Testis (tissue), 3 donors: ENCODE measurements around the gene EDA. TPM values are rescaled to one million over a fixed set of nuclear protein-coding genes. Genes with fewer than 3 reads are reported as not detected.

Source experiments
- DNase-seq: peaks from one replicate; pipeline ENCODE4 v3.0.0-alpha.2; 2019
- H3K27ac ChIP-seq, 2 donors: fragments of 200-600 bp; sonication (generic); one replicate each; pipeline ENCODE4 v1.5.1; 2019
- H3K27me3 ChIP-seq: fragments of 200-600 bp; sonication (generic); one replicate; pipeline ENCODE4 v1.5.1; 2019
- H3K36me3 ChIP-seq: fragments of 200-600 bp; sonication (generic); one replicate; pipeline ENCODE4 v1.5.1; 2017; ENCODE audit warnings: low read depth; ENCODE audit errors: missing control alignments
- H3K4me1 ChIP-seq: fragments of 200-600 bp; sonication (generic); one replicate; pipeline ENCODE4 v1.5.1; 2019
- H3K4me3 ChIP-seq, 2 donors: fragments of 200-600 bp; sonication (generic); one replicate each; pipeline ENCODE4 v1.5.1; 2017 to 2019
- H3K9me3 ChIP-seq: fragments of 200-600 bp; sonication (generic); one replicate; pipeline ENCODE4 v1.5.1; 2017
- POLR2A ChIP-seq: fragments of 450-650 bp; IDR thresholded peaks from one replicate; pipeline ENCODE4 v1.6.1; 2017; ENCODE audit warnings: antibody characterized with exemption, mild to moderate bottlenecking, moderate library complexity
- WGBS, 2 donors: methylation state at CpG; one replicate each; pipeline ENCODE4 v1.1.5; 2018; 5-methylcytosine and 5-hydroxymethylcytosine counted together
- intact Hi-C: fragments of 100-400 bp; cut with DNase I; formaldehyde crosslinking; loops from one replicate; pipeline ENCODE4 v1.15.1; 2023; ENCODE audit warnings: low total_unique reads
- polyA plus RNA-seq: library from polyadenylated mRNA; stranded (reverse); fragments of 350-450 nt; fragmentation: Illumina TruSeq; extraction: RNeasy Lipid Tissue Mini Kit (QIAGEN cat#74804); gene quantifications from one replicate; pipeline ENCODE4 v1.2.3, GENCODE V29; 2014; ENCODE audit warnings: low read depth, low replicate concordance; ENCODE audit not compliant: insufficient read depth
- total RNA-seq, 2 donors: library from RNA; depleted of rRNA; stranded (reverse); fragments of >200 nt; gene quantifications; one replicate each; pipeline ENCODE4 v1.2.3, GENCODE V29; 2016
- TF ChIP-seq, protein P1 (sequence below), 3 experiments: fragments of 450-650 bp in 2 of 3; fragments of 200-600 bp in 1 of 3; sonication (generic) in 1 of 3; IDR thresholded peaks; one replicate each; pipeline ENCODE4 v1.5.1; 2016 to 2019; ENCODE audit warnings: antibody characterized with exemption in 3 of 3, mild to moderate bottlenecking in 2 of 3, moderate library complexity in 1 of 3

Gene EDA
- total and polyA plus RNA-seq, 3 donors from 2014 or later = 3.0 to 4.6 (median 4.3) TPM

DNA sequence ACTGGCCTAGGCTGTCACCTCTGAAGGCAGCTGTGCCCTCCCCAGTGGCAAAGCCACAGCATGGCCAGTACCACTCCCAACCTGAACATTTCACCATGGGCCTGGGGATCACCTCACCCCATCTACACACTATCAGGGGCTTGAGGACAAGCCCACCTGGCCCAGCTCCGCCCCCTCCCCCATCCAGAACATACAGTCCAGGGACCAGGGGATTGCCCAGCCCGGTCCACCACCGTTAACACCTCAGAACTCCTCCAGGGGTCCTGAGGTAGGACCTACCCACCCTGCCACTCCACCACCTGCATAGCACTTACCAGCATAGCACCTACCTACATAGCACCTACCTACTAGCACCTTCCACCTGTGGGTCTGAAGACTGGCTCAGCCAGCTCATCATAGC is 179.8 kb downstream of the EDA start:
- H3K4me3 ChIP-seq = no peak overlapping the region
- DNase-seq = no peak
- 100% methylated on average over 3 of the region's 3 CpGs; no CpG with 5 or more reads in 1 of the 2 donors for WGBS, 2 donors
- H3K27me3 ChIP-seq = no peaks in the 10 kb centered on the region
- H3K9me3 ChIP-seq = no peaks in the 10 kb centered on the region
- intact Hi-C loops = loop anchor here (10.0 kb wide), 1 partner anchor 99 kb away; no protein-coding TSS in a partner anchor
- H3K4me1 ChIP-seq = no peaks in the 10 kb centered on the region
- no peaks in the 10 kb centered on the region for H3K36me3 ChIP-seq
- no peak overlapping the region for H3K27ac ChIP-seq
- no peak for TF ChIP-seq POLR2A
- TF ChIP-seq, protein P1, sequence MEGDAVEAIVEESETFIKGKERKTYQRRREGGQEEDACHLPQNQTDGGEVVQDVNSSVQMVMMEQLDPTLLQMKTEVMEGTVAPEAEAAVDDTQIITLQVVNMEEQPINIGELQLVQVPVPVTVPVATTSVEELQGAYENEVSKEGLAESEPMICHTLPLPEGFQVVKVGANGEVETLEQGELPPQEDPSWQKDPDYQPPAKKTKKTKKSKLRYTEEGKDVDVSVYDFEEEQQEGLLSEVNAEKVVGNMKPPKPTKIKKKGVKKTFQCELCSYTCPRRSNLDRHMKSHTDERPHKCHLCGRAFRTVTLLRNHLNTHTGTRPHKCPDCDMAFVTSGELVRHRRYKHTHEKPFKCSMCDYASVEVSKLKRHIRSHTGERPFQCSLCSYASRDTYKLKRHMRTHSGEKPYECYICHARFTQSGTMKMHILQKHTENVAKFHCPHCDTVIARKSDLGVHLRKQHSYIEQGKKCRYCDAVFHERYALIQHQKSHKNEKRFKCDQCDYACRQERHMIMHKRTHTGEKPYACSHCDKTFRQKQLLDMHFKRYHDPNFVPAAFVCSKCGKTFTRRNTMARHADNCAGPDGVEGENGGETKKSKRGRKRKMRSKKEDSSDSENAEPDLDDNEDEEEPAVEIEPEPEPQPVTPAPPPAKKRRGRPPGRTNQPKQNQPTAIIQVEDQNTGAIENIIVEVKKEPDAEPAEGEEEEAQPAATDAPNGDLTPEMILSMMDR (IDR thresholded peaks at IDR 0.05) = no peak

DNA sequence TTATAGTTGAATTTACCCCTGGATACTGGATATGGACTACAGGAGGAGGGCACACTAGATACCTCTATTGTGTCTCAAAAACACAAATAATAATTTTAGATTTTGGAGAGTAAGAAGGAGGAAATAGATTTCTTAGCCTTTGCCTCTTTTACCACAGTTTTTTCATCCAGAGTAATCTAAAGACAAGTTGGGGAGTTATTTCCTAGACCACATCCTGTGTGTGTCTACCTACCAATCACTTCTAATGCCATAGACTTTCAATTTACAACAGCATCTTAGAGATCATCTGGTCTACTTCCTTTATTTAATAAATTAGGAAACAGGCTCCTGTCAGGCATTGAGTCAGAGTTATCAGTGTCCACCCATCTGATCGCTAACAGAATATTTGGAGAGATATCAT is 191.5 kb downstream of the EDA start:
- Histone ChIP-seq H3K4me3 (no peak overlapping the region), H3K4me1 (no peaks in the 10 kb centered on the region), H3K27me3 (no peaks in the 10 kb centered on the region), H3K27ac (no peak overlapping the region), H3K9me3 (no peaks in the 10 kb centered on the region), H3K36me3 (no peaks in the 10 kb centered on the region)
- TF ChIP-seq POLR2A = no peak
- TF ChIP-seq, protein P1 (IDR thresholded peaks at IDR 0.05) = no peak
- no peak for DNase-seq
- intact Hi-C loops = no loop called here
- WGBS, 2 donors = 69 to 71% methylated on average over 1 of the region's 1 CpG

DNA sequence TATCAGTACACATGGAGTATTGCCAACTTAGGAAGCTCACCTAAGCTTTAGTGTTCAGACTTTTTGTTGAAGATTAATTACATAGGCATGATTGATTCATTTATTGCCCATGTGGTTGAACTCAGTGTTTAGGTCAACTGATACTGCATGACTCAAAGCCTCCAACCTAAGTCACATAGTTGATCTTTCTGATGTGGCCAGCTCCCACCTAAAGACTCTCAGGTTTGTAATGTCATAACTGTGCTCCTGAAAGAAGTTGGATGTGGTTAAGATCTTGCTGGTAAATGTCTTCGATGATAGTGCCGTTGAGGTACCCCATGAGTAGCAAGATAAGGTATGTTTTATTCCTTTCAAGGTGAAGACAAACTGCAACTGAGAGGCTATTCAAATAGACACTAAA is 192.5 kb downstream of the EDA start:
- Histone ChIP-seq H3K4me3 (no peak overlapping the region), H3K27ac (no peak overlapping the region), H3K27me3 (no peaks in the 10 kb centered on the region), H3K9me3 (no peaks in the 10 kb centered on the region), H3K36me3 (no peaks in the 10 kb centered on the region), H3K4me1 (no peaks in the 10 kb centered on the region)
- DNase-seq = no peak
- 92 to 100% methylated on average over 2 of the region's 2 CpGs for WGBS, 2 donors
- no peak for TF ChIP-seq POLR2A
- TF ChIP-seq, protein P1 (IDR thresholded peaks at IDR 0.05) = no peak
- intact Hi-C loops = no loop called here

DNA sequence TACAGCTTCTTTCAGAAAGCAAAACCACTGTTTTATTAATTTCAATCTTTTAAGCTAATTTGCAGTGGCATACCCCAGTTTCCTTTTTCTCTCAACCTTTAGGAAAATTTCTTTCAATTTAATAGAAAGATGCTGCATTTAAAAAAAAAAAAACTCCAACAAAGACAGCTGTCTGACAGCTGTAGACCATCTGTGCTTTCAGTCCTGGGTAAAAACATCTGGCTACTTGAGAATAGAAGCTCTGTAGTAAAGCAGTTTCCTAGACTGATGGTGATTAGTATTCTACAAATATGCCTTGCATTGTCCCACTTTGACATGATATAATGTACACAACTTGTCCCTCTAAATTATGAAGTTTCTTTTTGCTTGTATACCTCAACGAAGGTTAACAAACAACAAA is 197.8 kb downstream of the EDA start:
- intact Hi-C loops = no loop called here
- Histone ChIP-seq H3K4me1 (no peaks in the 10 kb centered on the region), H3K4me3 (no peak overlapping the region), H3K27me3 (no peaks in the 10 kb centered on the region), H3K9me3 (no peaks in the 10 kb centered on the region), H3K27ac (no peak overlapping the region), H3K36me3 (no peaks in the 10 kb centered on the region)
- TF ChIP-seq, protein P1 (IDR thresholded peaks at IDR 0.05) = no peak
- no peak for TF ChIP-seq POLR2A
- 38 to 67% methylated on average over 1 of the region's 1 CpG for WGBS, 2 donors
- DNase-seq = no peak

DNA sequence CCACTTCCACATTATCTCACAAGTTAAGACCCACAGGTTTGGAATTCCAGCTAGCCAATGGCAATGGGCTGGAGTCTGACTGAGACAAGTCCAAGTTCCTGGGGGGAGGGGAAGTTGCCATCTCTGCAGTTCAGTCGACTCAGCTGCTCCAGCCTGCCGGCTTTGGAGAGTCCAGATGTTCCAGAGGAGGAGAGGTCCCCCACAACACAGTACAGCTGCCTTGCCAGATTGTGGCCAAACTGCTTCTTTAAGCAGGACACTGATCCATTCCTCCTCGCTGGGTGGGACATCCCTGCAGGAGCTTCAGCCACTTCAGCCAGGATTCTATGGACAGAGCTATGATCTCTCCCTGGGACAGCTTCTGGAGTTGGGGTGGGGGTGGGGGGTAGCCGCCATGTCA is 199.2 kb downstream of the EDA start:
- WGBS, 2 donors = 83% methylated on average over 1 of the region's 4 CpGs; no CpG with 5 or more reads in 1 of the 2 donors
- intact Hi-C loops = no loop called here
- Histone ChIP-seq H3K36me3 (no peaks in the 10 kb centered on the region), H3K4me1 (no peaks in the 10 kb centered on the region), H3K9me3 (no peaks in the 10 kb centered on the region), H3K4me3 (no peak overlapping the region), H3K27me3 (no peaks in the 10 kb centered on the region), H3K27ac (no peak overlapping the region)
- DNase-seq = no peak
- TF ChIP-seq, protein P1 (IDR thresholded peaks at IDR 0.05) = no peak
- no peak for TF ChIP-seq POLR2A
